T-helper 2 cell treated with Interferon-gamma antibody and Interleukin-4, amounts not matched to agents 5 μg/mL and 100 μg/mL, for 36 hours (primary cell): Measurements from ENCODE around the gene METTL24.

Experiments
- DNase-seq: peaks from one replicate; pipeline ENCODE4 v3.0.0; 2021; ENCODE audit warnings: low spot score
- H3K27ac Mint-ChIP-seq: one replicate; pipeline ENCODE4 v1.8.0; 2021; ENCODE audit warnings: mild to moderate bottlenecking, mixed read lengths
- H3K27me3 Mint-ChIP-seq: one replicate; pipeline ENCODE4 v1.8.0; 2021; ENCODE audit warnings: low read depth, mixed read lengths
- H3K36me3 Mint-ChIP-seq: one replicate; pipeline ENCODE4 v1.8.0; 2021; ENCODE audit warnings: low read depth, mixed read lengths
- H3K4me1 Mint-ChIP-seq: one replicate; pipeline ENCODE4 v1.8.0; 2021; ENCODE audit warnings: low read depth, mixed read lengths
- H3K4me3 Mint-ChIP-seq: one replicate; pipeline ENCODE4 v1.8.0; 2022; ENCODE audit warnings: mild to moderate bottlenecking, moderate library complexity, mixed read lengths
- H3K9me3 Mint-ChIP-seq: one replicate; pipeline ENCODE4 v1.8.0; 2021; ENCODE audit warnings: mixed read lengths

The METTL24 gene

GRCh38 chr6:110378552-110378951 lies 20.4 kb upstream of the METTL24 start:
- DNase-seq: no peak
- H3K4me3 Mint-ChIP-seq: no peak overlapping the region
- H3K27ac Mint-ChIP-seq: no peak overlapping the region
- no peaks in the 10 kb centered on the region for H3K36me3 Mint-ChIP-seq
- H3K4me1 Mint-ChIP-seq: no peaks in the 10 kb centered on the region
- peaks cover 7% of the 10 kb centered on the region for H3K27me3 Mint-ChIP-seq
- H3K9me3 Mint-ChIP-seq: peaks cover 4% of the 10 kb centered on the region

GRCh38 chr6:110369066-110369465 lies 10.9 kb upstream of the METTL24 start:
- peaks cover 37% of the 10 kb centered on the region for H3K27me3 Mint-ChIP-seq
- DNase-seq: no peak
- no peak overlapping the region for H3K27ac Mint-ChIP-seq
- H3K9me3 Mint-ChIP-seq: no peaks in the 10 kb centered on the region
- no peak overlapping the region for H3K4me3 Mint-ChIP-seq
- no peaks in the 10 kb centered on the region for H3K4me1 Mint-ChIP-seq
- H3K36me3 Mint-ChIP-seq: no peaks in the 10 kb centered on the region

- H3K4me1 Mint-ChIP-seq: no peaks in the 10 kb centered on the region
- peaks cover 39% of the 10 kb centered on the region for H3K27me3 Mint-ChIP-seq
- no peak overlapping the region for H3K27ac Mint-ChIP-seq
- no peaks in the 10 kb centered on the region for H3K9me3 Mint-ChIP-seq
- DNase-seq: no peak
- no peaks in the 10 kb centered on the region for H3K36me3 Mint-ChIP-seq
- H3K4me3 Mint-ChIP-seq: no peak overlapping the region
Measured at GRCh38 chr6:110368284-110368683, 10.1 kb upstream of the METTL24 start.

GRCh38 chr6:110367825-110368224 lies 9.7 kb upstream of the METTL24 start:
- Mint-ChIP-seq H3K27ac (no peak overlapping the region), H3K36me3 (no peaks in the 10 kb centered on the region), H3K27me3 (peaks cover 41% of the 10 kb centered on the region), H3K4me3 (no peak overlapping the region), H3K9me3 (no peaks in the 10 kb centered on the region), H3K4me1 (no peaks in the 10 kb centered on the region)
- no peak for DNase-seq

GRCh38 chr6:110366975-110367374 lies 8.8 kb upstream of the METTL24 start:
- no peak for DNase-seq
- H3K27me3 Mint-ChIP-seq: peaks cover 48% of the 10 kb centered on the region
- H3K36me3 Mint-ChIP-seq: no peaks in the 10 kb centered on the region
- no peaks in the 10 kb centered on the region for H3K9me3 Mint-ChIP-seq
- H3K27ac Mint-ChIP-seq: no peak overlapping the region
- H3K4me1 Mint-ChIP-seq: no peaks in the 10 kb centered on the region
- H3K4me3 Mint-ChIP-seq: no peak overlapping the region

GRCh38 chr6:110366256-110366655 lies 8.1 kb upstream of the METTL24 start:
- H3K4me3 Mint-ChIP-seq: no peak overlapping the region
- peaks cover 48% of the 10 kb centered on the region for H3K27me3 Mint-ChIP-seq
- no peak overlapping the region for H3K27ac Mint-ChIP-seq
- no peaks in the 10 kb centered on the region for H3K36me3 Mint-ChIP-seq
- no peaks in the 10 kb centered on the region for H3K4me1 Mint-ChIP-seq
- H3K9me3 Mint-ChIP-seq: no peaks in the 10 kb centered on the region
- DNase-seq: no peak

- Mint-ChIP-seq H3K4me1 (no peaks in the 10 kb centered on the region), H3K9me3 (no peaks in the 10 kb centered on the region), H3K27me3 (peaks cover 60% of the 10 kb centered on the region)
Measured at GRCh38 chr6:110364364-110365105, 6.4 kb upstream of the METTL24 start.

GRCh38 chr6:110363748-110364147 lies 5.6 kb upstream of the METTL24 start:
- no peaks in the 10 kb centered on the region for H3K9me3 Mint-ChIP-seq
- DNase-seq: no peak
- no peaks in the 10 kb centered on the region for H3K36me3 Mint-ChIP-seq
- no peak overlapping the region for H3K4me3 Mint-ChIP-seq
- no peak overlapping the region for H3K27ac Mint-ChIP-seq
- no peaks in the 10 kb centered on the region for H3K4me1 Mint-ChIP-seq
- H3K27me3 Mint-ChIP-seq: peaks cover 62% of the 10 kb centered on the region

More at GRCh38 chr6:110364364-110365105, 6.4 kb upstream of the METTL24 start:
- Mint-ChIP-seq H3K27ac (no peak overlapping the region), H3K36me3 (no peaks in the 10 kb centered on the region), H3K4me3 (no peak overlapping the region)
- DNase-seq: no peak

- Mint-ChIP-seq H3K36me3 (no peaks in the 10 kb centered on the region), H3K4me1 (peaks cover 2% of the 10 kb centered on the region), H3K4me3 (no peak overlapping the region), H3K27me3 (peaks cover 69% of the 10 kb centered on the region), H3K27ac (no peak overlapping the region), H3K9me3 (no peaks in the 10 kb centered on the region)
- no peak for DNase-seq
Measured at GRCh38 chr6:110360676-110361075, 2.5 kb upstream of the METTL24 start.

GRCh38 chr6:110359556-110359955 lies 1.4 kb upstream of the METTL24 start:
- peaks cover 71% of the 10 kb centered on the region for H3K27me3 Mint-ChIP-seq
- H3K4me1 Mint-ChIP-seq: peaks cover 2% of the 10 kb centered on the region
- no peak overlapping the region for H3K27ac Mint-ChIP-seq
- H3K36me3 Mint-ChIP-seq: no peaks in the 10 kb centered on the region
- no peak for DNase-seq
- H3K9me3 Mint-ChIP-seq: no peaks in the 10 kb centered on the region
- no peak overlapping the region for H3K4me3 Mint-ChIP-seq

- Mint-ChIP-seq H3K27ac (no peak overlapping the region), H3K4me3 (no peak overlapping the region), H3K27me3 (peaks cover 73% of the 10 kb centered on the region), H3K9me3 (no peaks in the 10 kb centered on the region), H3K36me3 (no peaks in the 10 kb centered on the region), H3K4me1 (peaks cover 2% of the 10 kb centered on the region)
- DNase-seq: no peak
Measured at GRCh38 chr6:110358553-110359160, 508 bp upstream of the METTL24 start.

- Mint-ChIP-seq H3K4me3 (peak overlapping the region; percentile 67), H3K27ac (no peak overlapping the region), H3K9me3 (no peaks in the 10 kb centered on the region), H3K4me1 (peaks cover 2% of the 10 kb centered on the region), H3K36me3 (no peaks in the 10 kb centered on the region), H3K27me3 (peaks cover 76% of the 10 kb centered on the region)
- DNase-seq: no peak
Measured at GRCh38 chr6:110357298-110357663, 868 bp downstream of the METTL24 start.

GRCh38 chr6:110356778-110357177 lies 1.4 kb downstream of the METTL24 start:
- no peak for DNase-seq
- Mint-ChIP-seq H3K27me3 (peaks cover 73% of the 10 kb centered on the region), H3K9me3 (no peaks in the 10 kb centered on the region), H3K36me3 (no peaks in the 10 kb centered on the region), H3K4me1 (peaks cover 2% of the 10 kb centered on the region), H3K4me3 (peak overlapping the region; percentile 67), H3K27ac (no peak overlapping the region)

GRCh38 chr6:110355727-110356126 lies 2.4 kb downstream of the METTL24 start:
- H3K27ac Mint-ChIP-seq: no peak overlapping the region

GRCh38 chr6:110355022-110355421 lies 3.1 kb downstream of the METTL24 start:
- Mint-ChIP-seq H3K36me3 (no peaks in the 10 kb centered on the region), H3K27me3 (peaks cover 58% of the 10 kb centered on the region), H3K4me1 (peaks cover 2% of the 10 kb centered on the region), H3K4me3 (no peak overlapping the region), H3K27ac (no peak overlapping the region), H3K9me3 (no peaks in the 10 kb centered on the region)
- DNase-seq: no peak

More at GRCh38 chr6:110355727-110356126, 2.4 kb downstream of the METTL24 start:
- Mint-ChIP-seq H3K4me3 (no peak overlapping the region), H3K4me1 (peaks cover 2% of the 10 kb centered on the region), H3K27me3 (peaks cover 65% of the 10 kb centered on the region), H3K9me3 (no peaks in the 10 kb centered on the region), H3K36me3 (no peaks in the 10 kb centered on the region)
- no peak for DNase-seq
